ENCODE results near the gene LCP2. TPM values are rescaled to one million over a fixed set of nuclear protein-coding genes. Genes with fewer than 3 reads are reported as not detected.

The LCP2 gene
- not detected in 2 replicates for total RNA-seq (2014; rRNA removed; shearing (Covaris generic))

DNA sequence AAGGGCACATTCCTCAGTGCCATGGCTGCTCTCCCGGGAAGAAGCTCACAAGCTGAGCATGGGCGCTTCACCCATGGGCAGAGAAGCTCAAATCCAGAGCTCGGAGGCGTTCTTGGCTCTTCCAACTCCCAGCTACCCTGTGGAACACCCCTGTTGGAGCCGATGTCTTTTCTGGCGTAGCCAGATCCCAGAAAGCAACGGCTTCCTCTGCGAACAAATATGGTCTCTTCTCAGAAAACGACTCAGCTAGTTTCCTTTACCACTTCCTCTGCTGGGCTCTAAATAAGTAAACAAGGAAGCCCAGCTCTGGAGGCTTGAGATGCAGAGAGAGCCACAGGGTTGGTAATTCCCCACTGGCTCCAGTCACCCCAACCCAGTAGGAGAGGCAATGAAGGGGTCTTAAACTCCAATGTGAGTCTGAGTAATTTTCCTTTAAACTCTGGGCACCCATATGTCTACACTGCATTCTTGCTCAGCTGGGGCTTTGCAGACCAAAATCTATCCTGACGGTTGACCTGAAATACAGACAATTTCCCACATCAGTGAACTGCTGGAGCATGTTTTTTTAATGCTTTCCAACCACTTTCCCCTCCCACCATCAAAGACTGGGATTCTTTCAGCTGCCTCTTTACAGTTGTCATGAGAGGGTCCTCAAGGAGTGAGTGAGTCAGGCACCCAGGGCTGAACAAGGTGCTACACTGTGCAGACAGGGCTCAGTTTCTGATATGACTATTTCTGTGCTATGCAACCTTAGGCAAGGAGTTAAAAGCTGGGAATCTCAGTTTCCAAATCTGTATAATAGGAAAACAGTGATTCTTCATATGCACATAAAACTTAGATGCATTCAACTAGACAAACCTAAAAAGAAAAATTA is at the start of gene LCP2:
LCP2 (minus strand) TSS at position 189 of the 874 bp plus-strand sequence; CDS start at position 23, 166 bp downstream.
- DNase-seq (ENCODE audit: low read depth): no peak

- DNase-seq (ENCODE audit: low read depth): no peak
Observed at GRCh38 chr5:170347022-170347567, 49.5 kb upstream of the LCP2 start.

DNA sequence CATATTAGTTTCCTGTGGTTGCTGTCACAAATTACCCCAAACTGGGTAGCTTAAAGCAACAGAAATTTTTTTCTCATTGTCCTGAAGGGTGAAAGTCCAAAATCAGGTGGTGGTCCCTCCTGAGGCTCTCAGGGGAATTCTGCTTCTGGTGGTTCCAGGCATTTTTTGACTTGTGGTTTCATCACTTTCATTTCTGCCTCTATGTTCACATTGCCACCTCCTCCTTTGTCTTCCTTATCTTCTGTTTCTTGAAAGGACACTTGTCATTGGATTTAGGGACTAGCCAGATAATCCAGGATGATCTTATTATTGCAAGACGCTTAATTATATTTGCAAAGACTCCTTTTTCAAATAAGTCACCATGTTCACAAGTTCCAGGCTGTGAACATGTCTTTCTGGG is 48.4 kb upstream of the LCP2 start:
- no peak for DNase-seq (ENCODE audit: low read depth)

GRCh38 chr5:170343177-170343576 is 45.6 kb upstream of the LCP2 start:
- no peak for DNase-seq (ENCODE audit: low read depth)

- DNase-seq (ENCODE audit: low read depth): no peak
Observed at GRCh38 chr5:170342153-170342725, 44.7 kb upstream of the LCP2 start.

GRCh38 chr5:170341545-170341944 is 44.0 kb upstream of the LCP2 start:
- no peak for DNase-seq (ENCODE audit: low read depth)

GRCh38 chr5:170339780-170340167 is 42.2 kb upstream of the LCP2 start:
- no peak for DNase-seq (ENCODE audit: low read depth)

DNA sequence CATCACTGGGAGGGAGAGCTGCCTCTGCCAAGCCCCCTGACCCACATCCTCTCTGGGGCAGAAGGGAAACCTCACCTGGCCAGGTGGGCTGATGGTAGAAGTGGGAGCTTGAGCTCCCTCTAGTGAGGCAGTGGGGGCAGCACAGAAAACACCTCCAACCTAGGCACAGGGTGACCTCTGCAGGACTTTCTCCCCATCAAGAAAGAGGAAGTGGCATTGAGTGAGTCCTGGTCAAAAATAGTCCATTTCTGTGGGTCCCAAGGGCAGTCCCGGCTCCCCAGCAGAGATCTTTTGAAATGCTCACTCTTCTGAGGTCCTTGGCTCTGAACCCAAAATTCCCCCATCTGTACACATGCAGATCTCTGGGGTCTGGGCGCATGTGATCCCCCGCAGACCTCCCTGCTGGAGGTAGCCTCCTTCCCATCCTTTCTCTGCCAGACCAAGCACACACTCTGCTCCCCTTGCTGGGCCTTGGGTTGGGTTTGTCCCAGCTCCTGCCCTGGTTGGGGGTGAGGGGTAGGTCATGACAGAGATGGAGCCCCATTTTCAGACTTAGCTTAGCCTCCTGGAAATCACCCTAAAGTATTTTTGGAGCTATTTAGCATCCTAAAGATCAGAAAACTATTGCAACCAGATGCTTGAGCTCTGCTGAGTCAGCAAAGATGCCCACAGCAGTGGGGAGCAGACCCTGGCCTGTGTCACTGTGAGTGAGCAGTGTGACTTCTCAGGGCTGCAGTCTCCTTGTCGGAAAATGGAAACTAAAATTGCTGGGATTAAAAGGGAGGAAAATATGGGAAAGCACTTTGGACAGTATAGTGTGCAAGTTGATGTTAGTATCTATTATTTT is 41.6 kb upstream of the LCP2 start:
- DNase-seq (ENCODE audit: low read depth): no peak

DNA sequence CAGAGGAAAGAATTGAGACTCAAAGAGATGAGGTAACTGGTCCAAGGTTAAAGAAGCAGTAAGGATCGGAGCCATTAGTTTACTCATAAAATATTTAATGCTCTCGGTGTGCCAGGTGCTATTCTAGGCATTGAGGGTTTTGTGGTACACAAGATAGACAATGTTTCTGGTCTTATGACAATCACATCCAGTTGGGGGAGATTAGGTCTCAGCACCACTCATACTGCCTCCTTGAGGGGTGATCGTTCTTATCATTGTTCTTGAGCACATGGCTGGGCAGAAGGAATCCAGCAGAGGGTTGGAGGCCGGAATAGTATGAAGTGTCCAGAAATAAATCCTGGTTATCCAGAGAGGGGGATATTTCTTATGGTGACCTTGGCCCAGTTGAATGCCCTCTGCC is 40.7 kb upstream of the LCP2 start:
- DNase-seq (ENCODE audit: low read depth): no peak

- DNase-seq (ENCODE audit: low read depth): no peak
Observed at GRCh38 chr5:170337045-170337733, 39.6 kb upstream of the LCP2 start.

DNA sequence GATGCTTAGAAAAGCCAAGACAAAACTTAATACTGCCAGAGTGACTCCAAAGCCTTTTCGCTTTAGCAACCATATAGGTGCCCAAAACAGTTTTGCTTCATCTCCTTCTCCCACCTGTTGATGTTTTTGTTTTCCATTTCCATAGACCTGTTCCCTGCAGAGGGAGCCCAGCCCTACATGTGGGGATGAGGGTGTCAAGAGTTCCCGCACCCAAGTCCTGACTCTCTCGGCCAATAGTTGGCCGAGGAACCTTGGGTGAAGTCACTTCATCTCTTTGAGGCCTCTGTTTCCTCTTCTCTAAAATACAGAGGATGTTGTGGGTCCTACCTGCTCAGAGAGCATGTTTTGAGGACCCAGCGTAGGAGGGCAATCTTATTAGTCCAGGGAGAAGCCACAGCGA is 38.5 kb upstream of the LCP2 start:
- DNase-seq (ENCODE audit: low read depth): no peak

DNA sequence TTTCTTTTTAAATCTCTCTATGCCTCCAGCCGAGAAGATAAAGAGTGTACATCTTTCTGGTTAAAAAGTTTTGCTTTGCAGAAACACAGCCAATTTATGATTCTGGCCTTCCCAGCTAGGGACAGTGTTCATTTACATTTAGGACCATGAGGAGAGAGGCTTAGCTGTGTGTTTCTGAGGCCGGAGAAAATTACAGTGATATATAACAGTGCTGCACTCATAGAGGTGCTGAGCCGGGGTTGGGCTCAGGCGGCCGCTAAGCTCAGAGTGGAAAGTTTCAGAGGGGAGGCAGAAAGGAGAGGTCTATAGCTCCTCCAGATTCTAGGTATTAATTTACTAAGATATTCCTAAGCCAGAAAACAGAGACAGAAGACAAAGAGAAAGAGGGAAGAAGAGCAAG is 37.0 kb upstream of the LCP2 start:
- no peak for DNase-seq (ENCODE audit: low read depth)

DNA sequence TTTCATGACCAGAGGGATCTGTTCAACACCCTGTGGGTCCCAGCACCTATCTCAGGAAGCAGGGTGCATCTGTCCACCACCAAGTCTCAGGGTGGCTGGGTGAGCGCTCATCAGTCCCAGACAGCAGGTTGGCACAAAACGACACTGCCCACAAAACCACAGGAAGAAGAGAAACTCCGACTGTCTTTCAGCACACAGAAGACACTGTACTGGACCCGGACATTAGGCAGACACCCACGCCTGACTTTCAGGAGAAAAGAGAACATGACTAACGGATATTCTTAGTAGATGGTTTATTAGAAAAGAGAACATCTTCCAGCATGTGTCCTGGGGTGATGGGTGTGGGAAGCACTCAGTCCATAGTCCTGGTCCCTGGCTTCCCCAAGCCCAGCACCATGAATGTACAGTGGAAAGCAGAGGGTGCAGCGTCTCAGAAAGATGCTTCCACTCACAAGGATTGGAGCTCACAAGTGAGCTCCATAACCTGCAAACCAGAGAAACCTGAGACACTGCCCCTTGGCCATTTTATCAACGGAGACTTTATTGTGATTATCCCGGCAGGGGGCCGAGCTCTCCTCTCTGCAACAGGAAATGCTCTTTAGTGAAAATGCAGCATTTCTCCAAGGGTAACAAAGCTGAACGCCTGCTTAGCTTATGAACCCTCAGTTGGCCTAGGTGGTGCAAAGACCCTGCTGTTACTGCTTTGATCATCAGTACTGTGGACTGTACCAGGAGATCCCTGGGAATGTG is 35.8 kb upstream of the LCP2 start:
- no peak for DNase-seq (ENCODE audit: low read depth)

GRCh38 chr5:170332058-170332457 is 34.5 kb upstream of the LCP2 start:
- no peak for DNase-seq (ENCODE audit: low read depth)

GRCh38 chr5:170330568-170331054 is 33.0 kb upstream of the LCP2 start:
- no peak for DNase-seq (ENCODE audit: low read depth)

- no peak for DNase-seq (ENCODE audit: low read depth)
Observed at GRCh38 chr5:170329524-170329923, 31.9 kb upstream of the LCP2 start.

DNA sequence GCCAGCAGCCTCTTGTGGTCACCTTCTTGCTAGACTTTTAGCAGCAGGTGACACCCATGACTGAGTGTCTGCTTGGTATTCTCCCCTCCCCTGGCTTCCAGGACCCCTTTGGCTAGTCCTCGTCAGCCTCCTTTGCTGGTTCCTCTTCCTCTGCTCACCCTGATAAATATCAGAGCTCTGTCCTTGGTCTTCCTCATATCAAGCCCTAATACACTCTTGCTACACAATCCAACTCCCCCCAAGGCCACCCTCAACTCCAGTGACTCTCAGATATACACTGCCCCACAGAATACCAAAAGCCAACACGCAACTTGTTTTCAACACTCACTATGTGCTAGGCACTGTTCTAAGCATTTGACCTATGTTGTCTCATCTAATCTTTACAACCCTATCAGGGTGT is 30.3 kb upstream of the LCP2 start:
- no peak for DNase-seq (ENCODE audit: low read depth)

DNA sequence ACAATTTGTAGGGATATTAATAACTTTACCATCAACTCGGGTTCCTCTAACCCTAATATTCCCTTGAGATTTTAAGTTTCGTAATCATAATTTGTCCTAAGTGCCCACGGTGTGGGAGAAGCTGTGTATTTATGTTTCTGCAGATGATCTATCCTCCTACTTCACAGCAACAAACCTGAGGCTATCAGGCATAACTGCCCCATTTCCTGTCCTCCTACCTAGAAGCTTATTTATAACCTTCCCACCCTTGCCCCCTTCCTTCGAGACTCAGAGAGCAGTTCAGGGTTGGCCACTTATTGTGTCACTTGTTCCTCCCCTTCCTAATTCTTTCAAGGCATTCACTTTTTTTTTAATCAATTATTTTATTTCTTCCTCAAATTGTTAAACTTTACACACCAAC is 29.6 kb upstream of the LCP2 start:
- DNase-seq (ENCODE audit: low read depth): no peak

- no peak for DNase-seq (ENCODE audit: low read depth)
Observed at GRCh38 chr5:170319301-170319700, 21.7 kb upstream of the LCP2 start.

DNA sequence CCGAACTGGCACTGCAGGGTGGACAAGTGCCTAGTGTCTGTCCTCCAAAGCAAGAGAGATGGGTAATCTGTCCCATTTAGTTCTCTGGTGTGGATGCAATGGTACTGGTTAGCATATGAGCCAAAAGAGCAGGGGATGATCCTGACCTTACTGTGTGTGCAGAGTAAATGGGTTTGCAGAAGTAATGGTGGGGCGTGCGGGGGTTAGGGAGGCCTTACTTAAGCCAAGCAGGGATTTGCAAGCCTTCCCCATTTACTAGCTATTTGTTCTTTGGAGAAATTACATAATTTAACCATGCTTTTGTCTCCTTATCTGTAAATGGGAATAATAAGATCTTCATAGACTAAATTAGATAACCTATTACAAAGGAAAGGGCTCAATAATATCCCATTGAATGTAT is 19.9 kb upstream of the LCP2 start:
- no peak for DNase-seq (ENCODE audit: low read depth)

DNA sequence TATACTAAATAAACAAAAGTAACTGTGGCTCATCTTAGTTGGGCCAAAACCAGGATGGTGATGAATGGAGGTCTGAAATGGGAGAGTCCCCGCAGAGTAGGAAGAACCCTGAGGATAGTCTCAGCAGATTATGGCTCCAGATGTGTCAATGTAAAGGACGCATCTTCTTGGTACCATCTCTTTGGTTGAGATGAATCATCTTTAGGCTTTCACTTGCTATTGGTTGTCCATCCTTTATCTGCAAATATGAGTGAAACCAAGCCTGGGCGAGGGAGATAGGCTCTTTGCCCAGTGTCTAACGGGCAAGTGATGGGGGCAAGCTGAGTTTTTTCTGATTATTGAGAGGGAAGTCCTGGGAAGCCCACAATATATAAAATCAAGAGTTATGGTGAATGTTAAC is 19.4 kb upstream of the LCP2 start:
- no peak for DNase-seq (ENCODE audit: low read depth)

All from Daoy (cell line).